CD4-positive, alpha-beta T cell treated with Interferon alpha-2 for 1 hour (primary cell): ENCODE data around the gene GDF9.

Experiments used
- DNase-seq, 2 donors: peaks; one replicate each; pipeline ENCODE4 v3.0.0-alpha.2; 2020 to 2022

Gene GDF9

DNA sequence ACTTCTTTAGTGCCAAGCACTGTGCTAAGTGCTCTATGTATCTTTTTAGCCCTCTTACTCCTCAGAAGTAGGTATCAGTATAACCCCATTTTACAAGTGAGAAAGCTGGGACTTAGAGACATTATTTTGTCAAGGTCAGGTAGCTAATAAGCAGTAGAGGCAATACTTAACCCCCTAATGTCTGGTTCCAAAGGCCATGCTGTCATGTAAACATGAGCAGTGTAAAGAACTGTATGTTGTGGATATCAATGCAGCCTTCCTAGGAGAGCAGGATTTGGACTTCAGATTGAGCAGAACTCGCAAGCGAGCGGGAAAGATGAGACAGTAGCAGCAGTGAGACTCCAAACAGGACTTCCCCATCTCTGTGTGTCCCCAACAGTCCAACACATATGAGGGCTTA lies 32.2 kb downstream of the GDF9 start:
- DNase-seq, result no peak

GRCh38 chr5:132832612-132833011 lies 33.7 kb downstream of the GDF9 start:
- DNase-seq, result no peak

GRCh38 chr5:132831095-132831860 lies 35.0 kb downstream of the GDF9 start:
- DNase-seq, result no peak

DNA sequence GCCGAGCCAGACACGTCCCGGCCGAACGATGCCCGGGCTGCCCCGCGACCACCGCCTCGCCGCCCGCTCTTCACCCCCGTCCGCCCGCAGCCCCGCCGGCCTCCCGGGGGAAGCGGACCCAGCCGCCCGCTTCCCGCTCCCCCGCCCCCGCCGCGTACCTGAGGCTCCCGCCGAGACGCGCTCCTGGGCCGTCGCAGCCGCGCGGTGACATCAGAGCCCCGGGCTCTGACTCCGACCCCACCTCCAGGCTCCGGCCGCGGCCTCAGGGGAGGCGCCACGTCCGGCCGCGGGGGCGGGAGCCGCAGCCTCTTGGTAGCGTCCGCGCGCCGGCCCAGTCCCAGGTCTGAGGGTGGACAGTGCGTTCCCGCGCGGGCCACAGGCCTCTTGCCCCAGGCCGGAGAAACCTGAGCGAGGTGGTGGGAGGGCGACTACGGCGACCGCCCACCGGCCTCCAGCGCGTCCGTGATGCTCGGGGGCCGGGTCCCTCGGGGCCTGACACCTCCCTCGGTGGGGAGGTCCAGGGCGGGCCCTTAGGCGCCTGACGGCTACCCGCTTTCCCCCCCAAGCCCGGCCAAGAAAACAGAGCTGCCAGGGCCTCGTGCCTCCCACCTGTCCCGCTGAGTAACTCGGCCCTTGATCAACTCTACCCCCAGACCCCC lies 35.7 kb downstream of the GDF9 start, which contains the start of gene SHROOM1:
Gene SHROOM1 (minus strand): TSS at position 212 of the 659 bp plus-strand sequence. CDS start 4,507 bp downstream, outside the sequence.
- peak in 1 of 2 donors; percentile 12 for DNase-seq

GRCh38 chr5:132829742-132830435 lies 36.4 kb downstream of the GDF9 start:
- peak; percentile 62 to 72 for DNase-seq

DNA sequence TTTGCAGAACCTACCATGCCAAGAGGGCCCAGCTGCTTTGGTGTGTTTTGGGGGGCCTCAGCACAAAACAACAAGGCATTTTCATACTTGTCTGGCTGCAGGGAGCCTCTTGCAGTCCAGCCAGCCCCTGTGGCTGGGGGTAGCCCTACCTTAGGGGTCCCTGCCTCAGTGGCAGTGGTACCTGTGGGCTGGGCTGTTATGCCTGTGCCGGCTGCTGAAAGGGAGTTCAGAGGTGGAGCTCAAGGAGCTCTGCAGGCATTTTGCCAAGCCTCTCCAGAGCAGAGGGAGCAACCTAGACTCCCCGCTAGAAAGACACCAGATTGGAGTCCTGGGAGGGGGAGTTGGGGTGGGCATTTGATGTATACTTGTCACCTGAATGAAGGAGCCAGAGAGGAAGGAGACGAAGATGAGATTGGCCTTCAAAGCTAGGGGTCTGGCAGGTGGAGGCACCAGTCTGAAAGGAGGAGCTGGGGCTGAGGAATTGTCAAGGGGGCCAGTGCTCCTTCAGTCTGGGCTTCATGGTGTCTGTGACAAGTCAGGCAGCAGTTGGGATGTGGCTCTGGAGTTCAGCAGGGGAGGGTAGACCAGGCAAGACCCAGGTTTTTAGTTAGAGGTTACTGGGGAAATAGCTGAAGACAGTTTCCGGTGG lies 37.3 kb downstream of the GDF9 start:
- DNase-seq, result no peak

DNA sequence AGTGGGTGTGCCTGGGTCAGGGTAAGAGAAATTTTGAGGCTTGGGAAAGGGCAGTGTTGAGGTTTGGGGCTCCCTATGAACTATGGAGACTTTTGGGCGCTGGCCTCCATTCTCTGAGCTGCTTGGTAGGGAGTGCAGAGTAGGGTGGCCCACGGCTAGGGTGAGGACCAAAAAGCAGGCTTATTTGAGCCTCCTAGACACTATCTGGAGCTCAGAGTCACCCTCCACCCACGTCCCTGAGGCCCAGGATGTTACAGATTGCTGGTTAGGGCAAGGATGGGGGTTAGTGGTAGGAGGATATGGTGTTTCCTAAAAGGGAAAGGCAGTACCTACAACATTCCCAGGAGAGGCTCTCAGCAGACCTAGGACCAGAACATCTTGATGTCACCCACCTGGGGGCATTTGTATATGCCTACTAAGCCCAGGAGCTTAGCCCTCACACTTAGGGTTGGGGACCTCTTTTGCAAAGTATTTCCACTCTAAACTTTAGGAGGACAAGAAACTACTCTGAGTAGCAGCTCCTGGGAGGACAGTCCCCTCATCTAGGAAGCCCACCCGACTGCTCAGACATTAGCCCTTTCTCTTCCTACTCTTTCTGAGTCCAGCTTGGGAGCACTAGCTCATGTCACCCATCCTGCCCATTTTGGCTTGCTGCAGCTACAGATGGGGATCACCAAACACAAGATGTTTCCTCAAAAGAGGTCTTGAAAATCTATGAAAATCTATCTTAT lies 38.2 kb downstream of the GDF9 start:
- DNase-seq, result no peak

DNA sequence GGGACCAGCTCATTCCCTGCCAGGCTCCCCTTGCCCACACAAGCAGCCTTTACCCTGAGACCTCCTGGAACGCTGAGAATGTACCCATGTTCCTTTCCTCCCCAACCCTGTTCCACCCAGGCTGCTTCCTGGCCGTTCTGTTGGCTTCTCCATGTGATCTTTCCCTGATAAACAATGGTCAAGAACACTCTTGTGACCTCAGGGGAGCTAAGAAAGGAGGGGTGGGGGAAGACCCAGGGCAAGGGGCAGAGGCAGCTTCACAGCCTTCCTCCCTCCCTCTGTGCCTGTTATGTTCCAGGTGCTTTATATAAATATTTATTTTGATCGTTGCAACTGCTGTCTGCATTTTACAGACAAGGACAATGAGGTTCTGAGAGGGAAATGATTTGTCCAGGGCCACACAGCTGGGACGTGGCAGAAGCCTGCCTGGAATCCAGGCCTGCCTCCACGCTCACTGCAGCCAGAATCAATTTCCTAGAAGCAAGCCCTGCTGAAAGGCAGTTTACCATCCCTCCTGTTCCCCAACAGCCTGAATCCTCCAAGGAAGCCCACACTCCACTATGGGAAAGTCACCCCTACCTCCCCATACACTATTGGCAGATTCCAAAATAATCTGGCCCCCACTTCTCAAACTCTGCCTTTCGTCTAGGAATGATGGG lies 39.7 kb downstream of the GDF9 start:
- no peak for DNase-seq

- no peak for DNase-seq
Measured at GRCh38 chr5:132825834-132826391, 40.4 kb downstream of the GDF9 start.

GRCh38 chr5:132825033-132825833 lies 41.0 kb downstream of the GDF9 start:
- no peak for DNase-seq

GRCh38 chr5:132824426-132824825 lies 41.8 kb downstream of the GDF9 start:
- no peak for DNase-seq

- no peak for DNase-seq
Measured at GRCh38 chr5:132823481-132824050, 42.7 kb downstream of the GDF9 start.

DNA sequence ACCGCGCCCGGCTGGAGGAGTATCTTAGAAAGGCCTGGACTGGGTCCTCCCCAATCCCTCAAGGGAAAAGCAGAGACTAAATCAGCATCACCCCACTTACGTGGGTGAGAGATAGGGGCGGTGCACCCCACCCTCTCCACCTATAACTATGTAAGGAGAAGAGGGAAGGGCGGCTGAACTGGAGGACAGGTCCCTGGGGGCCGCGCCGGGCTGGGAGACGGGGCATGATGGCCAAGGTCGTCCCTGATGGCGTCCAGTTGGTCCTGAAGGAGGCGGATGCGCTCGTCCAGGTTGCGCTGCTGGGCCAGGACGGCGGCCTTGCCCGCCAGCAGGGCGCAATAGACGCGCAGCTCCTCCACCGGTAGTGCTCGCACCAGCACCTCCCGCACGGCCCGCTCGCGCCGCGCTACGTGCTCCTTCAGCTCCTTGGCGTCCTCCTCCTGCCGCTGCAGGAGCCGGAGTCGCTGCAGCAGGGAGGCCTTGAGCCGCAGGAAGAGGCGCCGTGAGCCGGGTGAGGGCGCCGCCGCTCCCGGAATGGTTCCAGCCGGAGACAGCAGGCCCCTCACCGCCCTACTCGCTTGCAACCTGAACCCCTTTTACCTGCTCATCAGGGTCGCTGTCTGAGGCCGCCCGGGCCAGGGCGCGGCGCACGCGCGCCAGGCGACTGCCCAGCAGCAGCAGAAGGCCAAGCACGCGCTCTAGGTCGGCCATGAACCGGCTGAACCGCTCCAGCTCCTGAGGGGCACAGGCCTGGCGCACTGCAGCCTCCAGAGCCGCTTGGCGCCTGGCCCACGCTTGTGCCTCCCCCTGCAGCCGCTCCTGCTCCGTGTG lies 43.4 kb downstream of the GDF9 start:
- DNase-seq, result no peak

DNA sequence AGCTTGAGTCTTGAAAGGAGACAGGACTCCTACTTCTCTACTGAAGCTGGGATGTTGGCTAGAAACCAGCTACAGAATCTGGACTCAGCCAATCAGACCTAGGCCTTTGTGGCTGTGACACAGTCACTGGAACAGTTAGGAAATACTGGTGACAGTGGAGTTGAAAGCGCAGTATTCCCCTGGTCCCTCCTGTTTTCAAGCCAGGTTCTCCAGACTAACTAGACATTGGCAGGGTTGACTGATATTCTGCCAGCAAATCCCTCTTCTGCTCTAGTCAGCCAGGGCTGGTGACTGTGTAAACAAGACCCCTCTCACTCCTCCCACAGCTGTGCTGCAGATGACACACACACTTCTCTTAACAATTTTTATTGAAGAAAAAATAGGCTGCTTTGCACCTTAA lies 44.5 kb downstream of the GDF9 start:
- DNase-seq, result no peak

GRCh38 chr5:132821350-132821749 lies 44.9 kb downstream of the GDF9 start:
- no peak for DNase-seq

GRCh38 chr5:132820162-132820754 lies 46.0 kb downstream of the GDF9 start:
- peak; percentile 85 to 89 for DNase-seq

- no peak for DNase-seq
Measured at GRCh38 chr5:132819468-132819867, 46.8 kb downstream of the GDF9 start.

GRCh38 chr5:132817011-132817410 lies 49.3 kb downstream of the GDF9 start:
- DNase-seq, result no peak

DNA sequence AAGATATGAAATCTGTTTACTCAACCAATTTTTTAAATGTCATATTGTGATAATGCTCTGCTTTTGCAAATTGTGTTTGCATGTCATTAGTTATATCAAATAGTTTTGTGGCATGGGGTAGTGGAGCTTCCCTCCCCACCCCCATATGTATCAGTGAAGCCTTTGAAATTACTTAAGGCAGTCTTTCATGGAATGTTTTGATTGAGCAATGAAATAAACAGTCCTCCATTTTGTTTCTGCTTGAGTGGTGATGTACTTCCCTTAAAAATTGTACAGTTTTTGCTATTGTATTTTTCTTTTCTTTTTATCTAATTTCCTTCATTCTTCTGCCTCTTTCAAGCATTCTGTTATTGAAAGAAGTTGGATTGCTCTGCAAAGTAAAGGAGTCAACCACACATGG lies 49.7 kb downstream of the GDF9 start:
- no peak for DNase-seq
